ENCODE measurements around the gene ARHGEF16.

DNA sequence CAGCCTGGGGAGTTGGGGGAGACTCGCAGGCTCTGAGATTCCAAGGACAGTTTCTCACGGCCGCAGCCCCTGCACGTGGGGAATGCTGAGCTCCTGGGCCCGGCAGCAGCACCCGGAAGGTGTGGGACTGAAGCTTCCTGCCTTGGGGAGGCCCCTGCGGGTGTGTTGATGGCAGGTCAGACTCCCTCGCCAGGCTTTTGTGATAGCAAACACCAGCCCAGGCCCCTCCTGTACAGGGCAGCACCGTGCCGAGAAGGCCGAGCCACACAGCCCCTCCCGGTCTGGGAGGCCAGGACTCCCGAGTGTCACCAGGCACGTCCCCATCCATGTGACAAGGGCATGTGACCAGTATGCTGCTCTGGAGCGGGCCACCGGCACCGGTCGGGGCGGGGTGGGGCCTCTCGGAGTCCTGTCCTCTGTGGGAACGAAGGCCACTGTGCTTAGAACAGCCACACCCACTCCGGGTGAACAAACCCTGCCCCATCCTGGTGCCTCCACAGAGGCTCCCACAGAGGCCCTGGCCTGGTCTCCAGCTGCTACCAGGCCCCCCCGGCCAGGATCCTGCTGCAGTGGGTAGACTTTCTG lies 31.1 kb upstream of the ARHGEF16 start:
- TF ChIP-seq EP300 (IDR thresholded peaks at IDR 0.05; ENCODE audit: borderline replicate concordance in 1 of 2, low read depth in 1 of 2, low read length in 1 of 2) (no peak), FOXM1 (IDR thresholded peaks at IDR 0.05; ENCODE audit: low read depth) (no peak), JUND (IDR thresholded peaks at IDR 0.05) (no peak), GATA2 (CRISPR knock-in tag; IDR thresholded peaks at IDR 0.05) (no peak)
- TF ChIP-seq, protein P1, sequence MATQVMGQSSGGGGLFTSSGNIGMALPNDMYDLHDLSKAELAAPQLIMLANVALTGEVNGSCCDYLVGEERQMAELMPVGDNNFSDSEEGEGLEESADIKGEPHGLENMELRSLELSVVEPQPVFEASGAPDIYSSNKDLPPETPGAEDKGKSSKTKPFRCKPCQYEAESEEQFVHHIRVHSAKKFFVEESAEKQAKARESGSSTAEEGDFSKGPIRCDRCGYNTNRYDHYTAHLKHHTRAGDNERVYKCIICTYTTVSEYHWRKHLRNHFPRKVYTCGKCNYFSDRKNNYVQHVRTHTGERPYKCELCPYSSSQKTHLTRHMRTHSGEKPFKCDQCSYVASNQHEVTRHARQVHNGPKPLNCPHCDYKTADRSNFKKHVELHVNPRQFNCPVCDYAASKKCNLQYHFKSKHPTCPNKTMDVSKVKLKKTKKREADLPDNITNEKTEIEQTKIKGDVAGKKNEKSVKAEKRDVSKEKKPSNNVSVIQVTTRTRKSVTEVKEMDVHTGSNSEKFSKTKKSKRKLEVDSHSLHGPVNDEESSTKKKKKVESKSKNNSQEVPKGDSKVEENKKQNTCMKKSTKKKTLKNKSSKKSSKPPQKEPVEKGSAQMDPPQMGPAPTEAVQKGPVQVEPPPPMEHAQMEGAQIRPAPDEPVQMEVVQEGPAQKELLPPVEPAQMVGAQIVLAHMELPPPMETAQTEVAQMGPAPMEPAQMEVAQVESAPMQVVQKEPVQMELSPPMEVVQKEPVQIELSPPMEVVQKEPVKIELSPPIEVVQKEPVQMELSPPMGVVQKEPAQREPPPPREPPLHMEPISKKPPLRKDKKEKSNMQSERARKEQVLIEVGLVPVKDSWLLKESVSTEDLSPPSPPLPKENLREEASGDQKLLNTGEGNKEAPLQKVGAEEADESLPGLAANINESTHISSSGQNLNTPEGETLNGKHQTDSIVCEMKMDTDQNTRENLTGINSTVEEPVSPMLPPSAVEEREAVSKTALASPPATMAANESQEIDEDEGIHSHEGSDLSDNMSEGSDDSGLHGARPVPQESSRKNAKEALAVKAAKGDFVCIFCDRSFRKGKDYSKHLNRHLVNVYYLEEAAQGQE (IDR thresholded peaks at IDR 0.05; ENCODE audit: low read depth, low read length), result no peak
- TF ChIP-seq, protein P2, sequence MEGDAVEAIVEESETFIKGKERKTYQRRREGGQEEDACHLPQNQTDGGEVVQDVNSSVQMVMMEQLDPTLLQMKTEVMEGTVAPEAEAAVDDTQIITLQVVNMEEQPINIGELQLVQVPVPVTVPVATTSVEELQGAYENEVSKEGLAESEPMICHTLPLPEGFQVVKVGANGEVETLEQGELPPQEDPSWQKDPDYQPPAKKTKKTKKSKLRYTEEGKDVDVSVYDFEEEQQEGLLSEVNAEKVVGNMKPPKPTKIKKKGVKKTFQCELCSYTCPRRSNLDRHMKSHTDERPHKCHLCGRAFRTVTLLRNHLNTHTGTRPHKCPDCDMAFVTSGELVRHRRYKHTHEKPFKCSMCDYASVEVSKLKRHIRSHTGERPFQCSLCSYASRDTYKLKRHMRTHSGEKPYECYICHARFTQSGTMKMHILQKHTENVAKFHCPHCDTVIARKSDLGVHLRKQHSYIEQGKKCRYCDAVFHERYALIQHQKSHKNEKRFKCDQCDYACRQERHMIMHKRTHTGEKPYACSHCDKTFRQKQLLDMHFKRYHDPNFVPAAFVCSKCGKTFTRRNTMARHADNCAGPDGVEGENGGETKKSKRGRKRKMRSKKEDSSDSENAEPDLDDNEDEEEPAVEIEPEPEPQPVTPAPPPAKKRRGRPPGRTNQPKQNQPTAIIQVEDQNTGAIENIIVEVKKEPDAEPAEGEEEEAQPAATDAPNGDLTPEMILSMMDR (IDR thresholded peaks at IDR 0.05), result no peak
- TF ChIP-seq, protein P3, sequence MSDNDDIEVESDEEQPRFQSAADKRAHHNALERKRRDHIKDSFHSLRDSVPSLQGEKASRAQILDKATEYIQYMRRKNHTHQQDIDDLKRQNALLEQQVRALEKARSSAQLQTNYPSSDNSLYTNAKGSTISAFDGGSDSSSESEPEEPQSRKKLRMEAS (IDR thresholded peaks at IDR 0.05; ENCODE audit: low read depth), result no peak

All from SK-N-SH (cell line).